OCI-LY3 (cell line): ENCODE measurements around the gene EDC4.

Experiments used
- H2AFZ ChIP-seq: fragments of 200-600, 300-600 bp; shearing (Covaris generic); 2 replicates; pipeline ENCODE4 v1.6.0; 2014; ENCODE audit warnings: antibody characterized with exemption, low read depth, low read length
- H3K27ac ChIP-seq: fragments of 200-600, 300-600 bp; sonication (generic); 2 replicates; pipeline ENCODE4 v1.5.1; 2014; ENCODE audit warnings: mild to moderate bottlenecking, low read length, moderate library complexity, mixed read lengths
- H3K27me3 ChIP-seq: fragments of 200-600, 300-600 bp; sonication (generic); 2 replicates; pipeline ENCODE4 v1.6.1; 2014; ENCODE audit warnings: low read depth, low read length, mixed read lengths
- H3K36me3 ChIP-seq: fragments of 200-600, 300-600 bp; sonication (generic); replicated peaks from 2 replicates; pipeline ENCODE3; 2014; ENCODE audit warnings: low read depth, low read length, mixed read lengths
- H3K4me1 ChIP-seq: fragments of 300-600, 200-600 bp; sonication (generic); 2 replicates; pipeline ENCODE4 v1.6.1; 2014; ENCODE audit warnings: low read length, mixed read lengths
- H3K4me2 ChIP-seq: fragments of 200-600, 300-600 bp; sonication (generic); 2 replicates; pipeline ENCODE4 v1.6.1; 2014; ENCODE audit warnings: low read length, mixed read lengths
- H3K4me3 ChIP-seq: fragments of 300-600, 200-600 bp; sonication (generic); 2 replicates; pipeline ENCODE4 v1.5.1; 2014; ENCODE audit warnings: antibody characterized with exemption, mild to moderate bottlenecking, low read length, moderate library complexity
- H3K79me2 ChIP-seq: fragments of 300-600, 200-600 bp; shearing (Covaris generic); 2 replicates; pipeline ENCODE4 v1.6.1; 2014; ENCODE audit warnings: mild to moderate bottlenecking, low read length, mixed read lengths
- H3K9ac ChIP-seq: fragments of 300-600, 200-600 bp; shearing (Covaris generic); 2 replicates; pipeline ENCODE4 v1.6.0; 2014; ENCODE audit warnings: mild to moderate bottlenecking, low read length, moderate library complexity
- H3K9me3 ChIP-seq: fragments of 200-600, 300-600 bp; shearing (Covaris generic); 2 replicates; pipeline ENCODE4 v1.6.1; 2014; ENCODE audit warnings: low read length, mixed read lengths; ENCODE audit not compliant: insufficient read depth
- H4K20me1 ChIP-seq: fragments of 200-600, 300-600 bp; sonication (generic); 2 replicates; pipeline ENCODE4 v1.6.1; 2016; ENCODE audit warnings: low read length, mixed read lengths; ENCODE audit not compliant: insufficient read depth
- EZH2phosphoT487 ChIP-seq: fragments of 200-600 bp; shearing (Covaris generic); IDR thresholded peaks from 2 replicates; pipeline ENCODE4 v1.6.1; 2018; ENCODE audit warnings: antibody characterized with exemption, mixed run types, low read depth
- TF ChIP-seq, protein P1 (sequence below): fragments of 200-600, 300-600 bp; sonication (generic); IDR thresholded peaks from 2 replicates; pipeline ENCODE4 v1.5.1; 2014; ENCODE audit warnings: antibody characterized with exemption, low read length, low read depth

Gene EDC4

DNA sequence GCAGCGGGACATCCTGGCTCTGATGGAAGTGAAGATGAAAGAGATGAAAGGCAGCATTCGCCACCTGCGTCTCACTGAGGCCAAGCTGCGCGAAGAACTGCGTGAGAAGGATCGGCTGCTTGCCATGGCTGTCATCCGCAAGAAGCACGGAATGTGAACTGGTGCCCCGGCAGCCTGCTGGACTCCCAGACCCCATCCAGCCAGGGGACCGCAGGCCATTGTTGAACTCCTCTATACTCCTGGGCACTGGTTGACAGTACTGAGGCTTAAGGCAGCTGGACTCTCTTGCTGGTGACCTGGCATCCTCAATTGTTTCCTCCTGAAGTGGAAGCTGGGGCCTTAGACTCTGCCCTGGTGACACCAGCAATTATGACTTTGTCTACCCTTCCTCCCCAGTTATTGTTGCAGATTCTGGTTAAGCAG is 29.5 kb upstream of the EDC4 start:
- H3K79me2 ChIP-seq, result peaks cover 45% of the 10 kb centered on the region
- H4K20me1 ChIP-seq, result peaks cover 5% of the 10 kb centered on the region; the same call in 1 of the 2 replicates
- H3K4me2 ChIP-seq, result peak overlapping the region; percentile 71
- TF ChIP-seq, protein P1, sequence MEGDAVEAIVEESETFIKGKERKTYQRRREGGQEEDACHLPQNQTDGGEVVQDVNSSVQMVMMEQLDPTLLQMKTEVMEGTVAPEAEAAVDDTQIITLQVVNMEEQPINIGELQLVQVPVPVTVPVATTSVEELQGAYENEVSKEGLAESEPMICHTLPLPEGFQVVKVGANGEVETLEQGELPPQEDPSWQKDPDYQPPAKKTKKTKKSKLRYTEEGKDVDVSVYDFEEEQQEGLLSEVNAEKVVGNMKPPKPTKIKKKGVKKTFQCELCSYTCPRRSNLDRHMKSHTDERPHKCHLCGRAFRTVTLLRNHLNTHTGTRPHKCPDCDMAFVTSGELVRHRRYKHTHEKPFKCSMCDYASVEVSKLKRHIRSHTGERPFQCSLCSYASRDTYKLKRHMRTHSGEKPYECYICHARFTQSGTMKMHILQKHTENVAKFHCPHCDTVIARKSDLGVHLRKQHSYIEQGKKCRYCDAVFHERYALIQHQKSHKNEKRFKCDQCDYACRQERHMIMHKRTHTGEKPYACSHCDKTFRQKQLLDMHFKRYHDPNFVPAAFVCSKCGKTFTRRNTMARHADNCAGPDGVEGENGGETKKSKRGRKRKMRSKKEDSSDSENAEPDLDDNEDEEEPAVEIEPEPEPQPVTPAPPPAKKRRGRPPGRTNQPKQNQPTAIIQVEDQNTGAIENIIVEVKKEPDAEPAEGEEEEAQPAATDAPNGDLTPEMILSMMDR, result no peak
- TF ChIP-seq EZH2phosphoT487, result no peak
- H3K9me3 ChIP-seq, result no peaks in the 10 kb centered on the region
- peaks cover 31% of the 10 kb centered on the region for H3K4me1 ChIP-seq
- H3K27me3 ChIP-seq, result no peaks in the 10 kb centered on the region
- no peak overlapping the region for H3K27ac ChIP-seq
- peak overlapping the region; percentile 89; the same call in 1 of the 2 replicates for H3K9ac ChIP-seq
- H3K36me3 ChIP-seq, result no peaks in the 10 kb centered on the region
- H2AFZ ChIP-seq, result no peak overlapping the region
- peak overlapping the region; percentile 95 for H3K4me3 ChIP-seq

DNA sequence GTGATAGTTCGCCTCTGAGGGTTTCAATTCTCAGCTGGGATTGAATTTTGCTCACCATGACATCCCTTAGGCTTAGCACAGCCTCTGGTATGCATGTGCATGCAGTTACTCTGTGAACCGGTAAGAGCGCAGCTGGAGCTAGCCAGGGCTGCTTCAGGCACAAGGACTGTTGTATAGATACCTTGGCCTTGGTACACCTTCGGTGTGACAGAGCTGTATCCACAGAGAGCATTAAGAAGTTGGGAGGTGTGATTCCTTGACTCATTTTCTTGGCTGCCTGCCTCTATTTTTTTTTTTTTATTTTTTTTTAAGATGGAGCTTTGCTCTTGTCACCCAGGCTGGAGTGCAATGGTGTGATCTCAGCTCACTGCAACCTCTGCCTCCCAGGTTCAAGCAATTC is 28.4 kb upstream of the EDC4 start:
- Histone ChIP-seq H3K27ac (no peak overlapping the region), H2AFZ (no peak overlapping the region), H3K9ac (no peak overlapping the region), H3K4me2 (no peak overlapping the region), H3K36me3 (no peaks in the 10 kb centered on the region), H3K27me3 (no peaks in the 10 kb centered on the region), H3K4me1 (peaks cover 31% of the 10 kb centered on the region), H3K4me3 (no peak overlapping the region), H3K9me3 (no peaks in the 10 kb centered on the region), H4K20me1 (peaks cover 5% of the 10 kb centered on the region; the same call in 1 of the 2 replicates), H3K79me2 (peaks cover 56% of the 10 kb centered on the region)
- TF ChIP-seq EZH2phosphoT487, result no peak
- TF ChIP-seq, protein P1, result no peak

DNA sequence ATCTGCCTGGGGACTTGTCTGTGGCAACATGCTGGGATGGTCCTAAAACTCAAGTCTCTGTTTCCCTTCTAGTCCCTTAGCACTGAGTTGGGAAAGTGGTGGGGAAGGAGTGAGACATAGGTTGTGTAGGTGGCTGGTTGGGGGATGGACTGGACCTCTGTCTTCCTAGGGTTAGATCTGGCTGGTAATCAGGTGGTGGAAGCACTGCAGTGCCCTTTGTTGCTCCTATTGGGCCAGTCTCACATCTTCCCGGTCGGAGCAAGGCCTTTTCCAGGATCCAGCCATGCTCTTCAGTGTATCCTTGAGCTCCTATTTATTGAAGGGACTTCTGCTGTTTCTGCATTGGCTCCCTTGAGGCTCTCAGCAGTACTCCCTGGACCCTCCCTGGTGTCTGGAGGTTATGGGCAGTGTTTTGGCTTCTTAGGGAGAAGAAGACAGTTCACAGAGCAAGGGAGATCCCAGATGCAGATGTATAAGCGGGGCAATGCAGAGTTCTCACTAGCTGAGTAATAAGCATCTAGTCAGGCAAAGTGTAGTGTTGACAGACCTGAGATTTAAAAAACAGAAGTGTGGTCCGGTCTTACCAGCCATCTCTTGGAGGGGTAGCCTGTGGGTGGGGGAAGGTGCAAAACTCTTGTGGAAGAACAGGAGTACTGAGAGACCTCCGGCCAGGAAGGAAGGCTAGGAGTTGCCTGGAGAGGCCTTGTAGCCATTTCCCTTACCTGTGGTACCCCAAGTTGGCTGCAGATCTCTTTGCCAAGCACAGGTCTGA is 27.4 kb upstream of the EDC4 start:
- H3K79me2 ChIP-seq, result peaks cover 65% of the 10 kb centered on the region
- peaks cover 5% of the 10 kb centered on the region; the same call in 1 of the 2 replicates for H4K20me1 ChIP-seq
- no peak overlapping the region for H2AFZ ChIP-seq
- TF ChIP-seq EZH2phosphoT487, result no peak
- TF ChIP-seq, protein P1, result no peak
- peaks cover 31% of the 10 kb centered on the region for H3K4me1 ChIP-seq
- H3K4me3 ChIP-seq, result peak overlapping the region; percentile 93
- H3K9me3 ChIP-seq, result no peaks in the 10 kb centered on the region
- peak overlapping the region; percentile 83 for H3K27ac ChIP-seq
- peak overlapping the region; percentile 97 for H3K9ac ChIP-seq
- peak overlapping the region; percentile 97 for H3K4me2 ChIP-seq
- peaks cover 4% of the 10 kb centered on the region for H3K36me3 ChIP-seq
- no peaks in the 10 kb centered on the region for H3K27me3 ChIP-seq

DNA sequence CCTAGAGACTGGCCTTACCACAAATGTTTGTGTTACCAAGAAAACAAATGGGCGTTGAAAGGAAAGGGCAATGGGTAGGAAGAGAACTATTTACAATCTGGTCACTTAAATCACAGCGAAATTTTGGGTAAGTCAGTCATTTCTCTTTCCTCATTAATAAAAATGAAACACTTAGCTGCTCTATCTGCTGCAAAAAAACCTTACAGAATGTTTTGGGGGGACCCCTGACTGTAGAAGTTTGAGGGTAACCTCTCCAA is 26.9 kb upstream of the EDC4 start:
- H3K4me3 ChIP-seq, result peak overlapping the region; percentile 93
- peaks cover 70% of the 10 kb centered on the region for H3K79me2 ChIP-seq
- H3K36me3 ChIP-seq, result peaks cover 5% of the 10 kb centered on the region
- peaks cover 31% of the 10 kb centered on the region for H3K4me1 ChIP-seq
- H3K27ac ChIP-seq, result peak overlapping the region; percentile 83
- peak overlapping the region; percentile 97 for H3K9ac ChIP-seq
- H3K9me3 ChIP-seq, result no peaks in the 10 kb centered on the region
- peak overlapping the region; percentile 57 for H2AFZ ChIP-seq
- H3K4me2 ChIP-seq, result peak overlapping the region; percentile 97
- TF ChIP-seq EZH2phosphoT487, result no peak
- TF ChIP-seq, protein P1, result no peak
- no peaks in the 10 kb centered on the region for H3K27me3 ChIP-seq
- peaks cover 5% of the 10 kb centered on the region; the same call in 1 of the 2 replicates for H4K20me1 ChIP-seq
